Measurements from ENCODE around the gene ARL14EP. TPM values are rescaled to one million over a fixed set of nuclear protein-coding genes. Genes with fewer than 3 reads are reported as not detected.

Gene ARL14EP
- total RNA-seq, 1 experiment from 2014 or later = 38.2 TPM

- Histone ChIP-seq H3K9me2 (replicated peaks; ENCODE audit: insufficient read depth, low read length) (no peaks in the 10 kb centered on the region), H3K4me2 (ENCODE audit: low read depth, low read length, poor library complexity, severe bottlenecking) (no peak overlapping the region), H3K9ac (ENCODE audit: low read length) (no peak overlapping the region), H2AFZ (ENCODE audit: low read length) (no peak overlapping the region), H3K4me1 (ENCODE audit: low read length) (peaks cover 42% of the 10 kb centered on the region), H3K27ac (ENCODE audit: low read length) (no peak overlapping the region), H3K4me3 (ENCODE audit: low read length) (no peak overlapping the region), H4K20me1 (ENCODE audit: insufficient read depth, low read depth, low read length) (no peaks in the 10 kb centered on the region), H3K9me3 (ENCODE audit: low read length) (no peaks in the 10 kb centered on the region), H3K27me3 (ENCODE audit: low read length) (no peaks in the 10 kb centered on the region), H3K36me3 (ENCODE audit: insufficient read depth, low read length) (peaks cover 52% of the 10 kb centered on the region; the same call in 1 of the 2 replicates), H3K79me2 (ENCODE audit: low read length) (peaks cover 86% of the 10 kb centered on the region)
- no peak for DNase-seq
Observed at GRCh38 chr11:30329150-30329940, 6.4 kb downstream of the ARL14EP start.

DNA sequence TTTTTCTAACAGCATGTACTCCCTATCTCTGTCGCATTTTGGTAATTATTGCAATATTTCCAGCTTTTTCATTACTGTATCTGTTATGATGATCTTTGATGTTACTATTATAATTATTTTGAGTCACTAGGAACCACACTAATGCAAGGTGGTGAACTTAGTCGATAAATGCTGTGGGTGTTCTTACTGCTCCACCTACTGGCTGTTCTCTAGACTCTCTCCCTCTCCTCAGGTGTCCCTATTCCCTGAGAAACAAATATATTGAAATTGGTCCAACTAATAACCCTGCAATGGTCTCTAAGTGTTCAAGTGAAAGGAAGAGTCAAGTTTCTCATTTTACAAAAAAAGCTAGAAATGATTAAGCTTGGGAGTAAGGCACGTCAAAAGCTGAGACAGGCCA, 10.5 kb downstream of the ARL14EP start:
- Histone ChIP-seq H4K20me1 (ENCODE audit: insufficient read depth, low read depth, low read length) (no peaks in the 10 kb centered on the region), H3K79me2 (ENCODE audit: low read length) (peaks cover 64% of the 10 kb centered on the region), H3K4me2 (ENCODE audit: low read depth, low read length, poor library complexity, severe bottlenecking) (no peak overlapping the region), H3K27ac (ENCODE audit: low read length) (no peak overlapping the region), H2AFZ (ENCODE audit: low read length) (no peak overlapping the region), H3K9me2 (replicated peaks; ENCODE audit: insufficient read depth, low read length) (no peaks in the 10 kb centered on the region), H3K9me3 (ENCODE audit: low read length) (no peaks in the 10 kb centered on the region), H3K36me3 (ENCODE audit: insufficient read depth, low read length) (peaks cover 72% of the 10 kb centered on the region; the same call in 1 of the 2 replicates), H3K27me3 (ENCODE audit: low read length) (no peaks in the 10 kb centered on the region), H3K9ac (ENCODE audit: low read length) (no peak overlapping the region), H3K4me1 (ENCODE audit: low read length) (peaks cover 11% of the 10 kb centered on the region), H3K4me3 (ENCODE audit: low read length) (no peak overlapping the region)
- peak; percentile 53 for DNase-seq

DNA sequence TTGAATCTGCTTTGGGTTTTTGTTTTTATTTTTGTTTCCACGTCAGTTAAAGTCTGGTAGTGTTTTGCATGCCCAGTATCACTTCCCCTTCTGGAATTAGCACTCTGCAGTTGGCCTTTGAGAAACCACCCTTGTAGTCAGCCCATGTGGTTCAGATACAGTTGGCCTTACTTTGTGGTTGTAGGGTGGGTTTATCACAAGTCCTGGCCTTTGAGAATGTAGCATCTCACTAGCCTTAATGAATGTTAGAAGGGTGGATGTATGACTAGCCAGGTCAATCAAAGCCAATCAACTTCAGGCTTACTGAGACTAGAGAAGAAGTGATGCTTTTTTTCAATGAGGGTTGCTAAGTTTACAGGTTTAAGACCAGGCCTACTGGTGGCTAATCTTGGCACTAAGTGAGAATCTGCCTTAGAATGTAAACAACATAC, 19.8 kb downstream of the ARL14EP start:
- Histone ChIP-seq H3K9ac (ENCODE audit: low read length) (peak overlapping the region; percentile 49), H3K9me2 (replicated peaks; ENCODE audit: insufficient read depth, low read length) (no peaks in the 10 kb centered on the region), H3K79me2 (ENCODE audit: low read length) (0 out of 2 replicates have a peak, but pooled peaks cover 5% of the 10 kb centered on the region), H3K27me3 (ENCODE audit: low read length) (no peaks in the 10 kb centered on the region), H3K4me2 (ENCODE audit: low read depth, low read length, poor library complexity, severe bottlenecking) (peak overlapping the region; percentile 59), H3K4me1 (ENCODE audit: low read length) (peaks cover 29% of the 10 kb centered on the region), H3K27ac (ENCODE audit: low read length) (peak overlapping the region; percentile 89), H3K9me3 (ENCODE audit: low read length) (no peaks in the 10 kb centered on the region), H4K20me1 (ENCODE audit: insufficient read depth, low read depth, low read length) (no peaks in the 10 kb centered on the region), H3K36me3 (ENCODE audit: insufficient read depth, low read length) (peaks cover 7% of the 10 kb centered on the region; the same call in 1 of the 2 replicates), H2AFZ (ENCODE audit: low read length) (peak overlapping the region; percentile 77), H3K4me3 (ENCODE audit: low read length) (peak overlapping the region; percentile 45)
- DNase-seq = peak; percentile 86

- Histone ChIP-seq H3K79me2 (ENCODE audit: low read length) (no peaks in the 10 kb centered on the region), H2AFZ (ENCODE audit: low read length) (no peak overlapping the region), H3K36me3 (ENCODE audit: insufficient read depth, low read length) (peaks cover 2% of the 10 kb centered on the region; the same call in 1 of the 2 replicates), H3K4me2 (ENCODE audit: low read depth, low read length, poor library complexity, severe bottlenecking) (peak overlapping the region; percentile 2), H3K4me1 (ENCODE audit: low read length) (peaks cover 29% of the 10 kb centered on the region), H3K9me2 (replicated peaks; ENCODE audit: insufficient read depth, low read length) (no peaks in the 10 kb centered on the region), H3K9me3 (ENCODE audit: low read length) (no peaks in the 10 kb centered on the region), H3K4me3 (ENCODE audit: low read length) (no peak overlapping the region), H3K27ac (ENCODE audit: low read length) (peak overlapping the region; percentile 89), H3K9ac (ENCODE audit: low read length) (no peak overlapping the region), H4K20me1 (ENCODE audit: insufficient read depth, low read depth, low read length) (no peaks in the 10 kb centered on the region), H3K27me3 (ENCODE audit: low read length) (no peaks in the 10 kb centered on the region)
- DNase-seq = peak; percentile 63
Observed at GRCh38 chr11:30344085-30344484, 21.2 kb downstream of the ARL14EP start.

DNA sequence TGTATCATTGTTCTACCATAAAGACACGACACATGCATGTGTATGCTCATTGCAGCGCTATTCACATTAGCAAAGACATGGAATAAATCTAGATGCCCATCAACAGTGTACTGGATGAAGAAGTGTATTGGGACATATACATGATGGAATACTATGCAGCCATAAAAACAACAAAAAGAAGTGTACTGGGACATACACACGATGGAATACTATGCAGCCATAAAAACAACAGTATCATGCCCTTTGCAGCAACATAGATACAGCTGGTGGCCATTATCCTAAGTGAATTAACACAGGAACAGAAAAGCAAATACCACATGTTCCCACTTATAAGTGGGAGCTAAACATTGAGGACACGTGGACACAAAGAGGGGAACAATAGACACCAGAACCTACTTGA, 22.7 kb downstream of the ARL14EP start:
- H3K79me2 ChIP-seq (ENCODE audit: low read length) = no peaks in the 10 kb centered on the region
- H3K4me1 ChIP-seq (ENCODE audit: low read length) = peaks cover 29% of the 10 kb centered on the region
- H3K4me3 ChIP-seq (ENCODE audit: low read length) = no peak overlapping the region
- H3K27me3 ChIP-seq (ENCODE audit: low read length) = no peaks in the 10 kb centered on the region
- H3K9me3 ChIP-seq (ENCODE audit: low read length) = no peaks in the 10 kb centered on the region
- no peak overlapping the region for H3K27ac ChIP-seq (ENCODE audit: low read length)
- no peaks in the 10 kb centered on the region for H4K20me1 ChIP-seq (ENCODE audit: insufficient read depth, low read depth, low read length)
- no peak for DNase-seq
- H3K9ac ChIP-seq (ENCODE audit: low read length) = no peak overlapping the region
- no peaks in the 10 kb centered on the region for H3K9me2 ChIP-seq (replicated peaks; ENCODE audit: insufficient read depth, low read length)
- no peak overlapping the region for H2AFZ ChIP-seq (ENCODE audit: low read length)
- H3K36me3 ChIP-seq (ENCODE audit: insufficient read depth, low read length) = no peaks in the 10 kb centered on the region; the same call in 1 of the 2 replicates
- H3K4me2 ChIP-seq (ENCODE audit: low read depth, low read length, poor library complexity, severe bottlenecking) = no peak overlapping the region

DNA sequence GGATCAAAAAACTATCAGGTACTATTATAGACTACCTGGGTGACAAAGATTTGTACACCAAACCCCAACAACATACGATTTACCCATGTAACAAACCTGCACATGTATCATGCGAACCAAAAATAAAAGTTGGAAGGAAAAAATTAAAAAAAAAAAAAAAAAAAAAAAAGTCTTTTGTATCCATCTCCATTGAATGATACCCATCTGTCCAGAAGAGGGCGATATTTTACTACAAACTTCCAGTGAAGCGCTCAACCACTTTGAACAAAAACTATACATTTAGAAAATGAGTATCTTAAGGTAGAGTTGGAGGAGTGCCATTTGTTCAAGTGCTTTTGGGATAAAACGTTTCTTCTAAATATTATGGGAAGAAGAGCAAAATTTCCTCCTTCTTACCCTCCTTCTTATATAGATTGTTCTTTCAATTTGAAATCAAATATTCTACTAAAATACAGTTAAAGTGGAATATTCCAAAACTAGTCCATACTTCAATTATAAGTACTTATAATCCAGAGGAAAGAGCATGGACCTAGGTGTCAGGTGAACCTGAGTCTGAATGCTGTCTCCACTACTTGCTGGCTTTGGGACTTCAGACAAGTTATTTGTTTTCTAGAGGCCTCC, 23.3 kb downstream of the ARL14EP start:
- Histone ChIP-seq H2AFZ (ENCODE audit: low read length) (no peak overlapping the region), H3K9me3 (ENCODE audit: low read length) (no peaks in the 10 kb centered on the region), H3K4me2 (ENCODE audit: low read depth, low read length, poor library complexity, severe bottlenecking) (no peak overlapping the region), H3K4me1 (ENCODE audit: low read length) (peaks cover 29% of the 10 kb centered on the region), H3K9me2 (replicated peaks; ENCODE audit: insufficient read depth, low read length) (no peaks in the 10 kb centered on the region), H3K9ac (ENCODE audit: low read length) (no peak overlapping the region), H3K27ac (ENCODE audit: low read length) (no peak overlapping the region), H4K20me1 (ENCODE audit: insufficient read depth, low read depth, low read length) (no peaks in the 10 kb centered on the region), H3K79me2 (ENCODE audit: low read length) (no peaks in the 10 kb centered on the region), H3K4me3 (ENCODE audit: low read length) (no peak overlapping the region), H3K27me3 (ENCODE audit: low read length) (no peaks in the 10 kb centered on the region), H3K36me3 (ENCODE audit: insufficient read depth, low read length) (no peaks in the 10 kb centered on the region)
- DNase-seq = peak; percentile 88

DNA sequence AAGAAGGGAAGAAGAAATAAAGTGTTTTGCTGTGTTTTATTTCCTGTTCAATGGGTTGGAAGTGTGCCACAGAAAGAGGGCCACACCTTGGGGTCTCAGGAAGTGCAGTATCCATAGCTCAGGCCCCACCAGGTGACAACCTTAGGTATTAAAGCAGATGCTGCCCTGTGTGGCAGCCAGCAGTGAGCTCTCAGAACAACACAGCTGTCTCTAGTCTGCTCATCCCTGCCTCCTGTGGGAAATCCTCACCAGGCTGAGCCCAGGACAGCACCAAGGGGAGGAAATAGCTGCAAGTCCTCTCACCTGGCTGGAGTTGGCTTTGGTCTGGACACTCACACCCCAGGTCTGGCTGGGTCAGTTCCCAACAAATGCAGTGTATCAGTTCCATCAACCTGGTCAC, 25.1 kb downstream of the ARL14EP start:
- Histone ChIP-seq H3K27ac (ENCODE audit: low read length) (no peak overlapping the region), H2AFZ (ENCODE audit: low read length) (no peak overlapping the region), H3K4me3 (ENCODE audit: low read length) (no peak overlapping the region), H3K27me3 (ENCODE audit: low read length) (no peaks in the 10 kb centered on the region), H3K79me2 (ENCODE audit: low read length) (no peaks in the 10 kb centered on the region), H3K9ac (ENCODE audit: low read length) (no peak overlapping the region), H3K36me3 (ENCODE audit: insufficient read depth, low read length) (no peaks in the 10 kb centered on the region), H3K4me1 (ENCODE audit: low read length) (peaks cover 16% of the 10 kb centered on the region), H3K9me3 (ENCODE audit: low read length) (no peaks in the 10 kb centered on the region), H3K9me2 (replicated peaks; ENCODE audit: insufficient read depth, low read length) (no peaks in the 10 kb centered on the region), H4K20me1 (ENCODE audit: insufficient read depth, low read depth, low read length) (no peaks in the 10 kb centered on the region), H3K4me2 (ENCODE audit: low read depth, low read length, poor library complexity, severe bottlenecking) (no peak overlapping the region)
- DNase-seq = no peak

DNA sequence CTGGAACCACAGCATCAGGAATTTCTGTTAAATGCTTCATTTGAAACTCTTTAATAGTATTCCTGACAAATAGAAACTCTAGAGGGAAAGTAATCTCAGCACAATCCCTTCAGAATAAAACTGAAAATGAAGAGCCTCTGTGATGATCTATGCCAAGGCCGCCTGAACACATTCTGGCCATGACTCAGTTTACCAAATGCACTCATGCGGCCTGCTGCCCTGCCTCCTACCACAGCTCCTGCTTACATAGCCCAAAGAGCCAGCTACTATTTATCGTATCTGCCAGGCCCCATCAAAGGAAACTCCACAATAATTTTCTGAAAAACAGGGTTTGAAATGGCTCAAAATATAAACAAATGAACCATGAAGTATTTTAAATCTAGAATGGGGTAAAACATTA, 27.0 kb downstream of the ARL14EP start:
- Histone ChIP-seq H3K9me2 (replicated peaks; ENCODE audit: insufficient read depth, low read length) (no peaks in the 10 kb centered on the region), H3K36me3 (ENCODE audit: insufficient read depth, low read length) (no peaks in the 10 kb centered on the region), H3K27ac (ENCODE audit: low read length) (no peak overlapping the region), H2AFZ (ENCODE audit: low read length) (no peak overlapping the region), H3K27me3 (ENCODE audit: low read length) (no peaks in the 10 kb centered on the region), H3K4me3 (ENCODE audit: low read length) (no peak overlapping the region), H3K4me1 (ENCODE audit: low read length) (no peaks in the 10 kb centered on the region), H3K9me3 (ENCODE audit: low read length) (no peaks in the 10 kb centered on the region), H3K4me2 (ENCODE audit: low read depth, low read length, poor library complexity, severe bottlenecking) (no peak overlapping the region), H4K20me1 (ENCODE audit: insufficient read depth, low read depth, low read length) (no peaks in the 10 kb centered on the region), H3K79me2 (ENCODE audit: low read length) (no peaks in the 10 kb centered on the region), H3K9ac (ENCODE audit: low read length) (no peak overlapping the region)
- no peak for DNase-seq
